NCI-H226 (cell line): ENCODE results near the gene ZNF277.
A peak's percentile ranks its signal among the peaks of the same experiment; 100 is the strongest.
"Not testable (repeated sequence)": the region's sequence is repeated elsewhere in the genome, so short reads cannot be mapped to it uniquely, and the experiment has no call there.

ENCODE experiments used
- DNase-seq: peaks from one replicate; pipeline ENCODE4 v3.0.0-alpha.2; 2015

The ZNF277 gene

GRCh38 chr7:112212571-112212970, 6.1 kb downstream of the ZNF277 start:
- peak; percentile 86 for DNase-seq

GRCh38 chr7:112213735-112214134, 7.2 kb downstream of the ZNF277 start:
- no peak for DNase-seq

- DNase-seq = no peak
Observed at GRCh38 chr7:112214268-112214667, 7.8 kb downstream of the ZNF277 start.

- no peak for DNase-seq
Observed at GRCh38 chr7:112214883-112215282, 8.4 kb downstream of the ZNF277 start.

- no peak for DNase-seq
Observed at GRCh38 chr7:112215787-112216186, 9.3 kb downstream of the ZNF277 start.

- DNase-seq = no peak
Observed at GRCh38 chr7:112220877-112221434, 14.5 kb downstream of the ZNF277 start.

GRCh38 chr7:112223310-112223709, 16.8 kb downstream of the ZNF277 start:
- no peak for DNase-seq

GRCh38 chr7:112224186-112224585, 17.7 kb downstream of the ZNF277 start:
- DNase-seq = no peak

GRCh38 chr7:112225006-112225405, 18.5 kb downstream of the ZNF277 start:
- DNase-seq = no peak

- DNase-seq = no peak
Observed at GRCh38 chr7:112226701-112227276, 20.3 kb downstream of the ZNF277 start.

- no peak for DNase-seq
Observed at GRCh38 chr7:112228632-112229031, 22.1 kb downstream of the ZNF277 start.

GRCh38 chr7:112232212-112232978, 25.9 kb downstream of the ZNF277 start:
- DNase-seq = no peak

- no peak for DNase-seq
Observed at GRCh38 chr7:112233048-112233697, 26.7 kb downstream of the ZNF277 start.

- no peak for DNase-seq
Observed at GRCh38 chr7:112234147-112234546, 27.7 kb downstream of the ZNF277 start.

GRCh38 chr7:112236597-112236996, 30.1 kb downstream of the ZNF277 start:
- no peak for DNase-seq

- DNase-seq = no peak
Observed at GRCh38 chr7:112238330-112238729, 31.8 kb downstream of the ZNF277 start.

- peak; percentile 53 for DNase-seq
Observed at GRCh38 chr7:112238852-112239610, 32.5 kb downstream of the ZNF277 start.

- no peak for DNase-seq
Observed at GRCh38 chr7:112248598-112248997, 42.1 kb downstream of the ZNF277 start.

GRCh38 chr7:112249967-112250366, 43.5 kb downstream of the ZNF277 start:
- DNase-seq = not testable (repeated sequence)

- no peak for DNase-seq
Observed at GRCh38 chr7:112252141-112252540, 45.6 kb downstream of the ZNF277 start.

- no peak for DNase-seq
Observed at GRCh38 chr7:112252691-112253090, 46.2 kb downstream of the ZNF277 start.

- DNase-seq = no peak
Observed at GRCh38 chr7:112254156-112254555, 47.7 kb downstream of the ZNF277 start.
